Prostate gland (tissue), 2 donors: ENCODE measurements around the gene ITPKB.

ENCODE experiments used
- CTCF ChIP-seq, 4 experiments: fragments of 200-600 bp in 2 of 4; fragments of 450-650 bp in 2 of 4; sonication (generic) in 2 of 4; IDR thresholded peaks; 1 replicate in 3 of 4; 2 replicates in 1 of 4; pipeline ENCODE4 v1.5.1; 2016 to 2019; ENCODE audit warnings: antibody characterized with exemption in 4 of 4, mild to moderate bottlenecking in 2 of 4, moderate library complexity in 2 of 4
- POLR2A ChIP-seq: fragments of 450-650 bp; IDR thresholded peaks from one replicate; pipeline ENCODE4 v1.6.1; 2016; ENCODE audit warnings: antibody characterized with exemption, mild to moderate bottlenecking
- POLR2AphosphoS5 ChIP-seq: sonication (generic); formaldehyde crosslinking; IDR thresholded peaks from one replicate; pipeline ENCODE4 v1.6.1; 2017; ENCODE audit warnings: antibody characterized with exemption

DNA sequence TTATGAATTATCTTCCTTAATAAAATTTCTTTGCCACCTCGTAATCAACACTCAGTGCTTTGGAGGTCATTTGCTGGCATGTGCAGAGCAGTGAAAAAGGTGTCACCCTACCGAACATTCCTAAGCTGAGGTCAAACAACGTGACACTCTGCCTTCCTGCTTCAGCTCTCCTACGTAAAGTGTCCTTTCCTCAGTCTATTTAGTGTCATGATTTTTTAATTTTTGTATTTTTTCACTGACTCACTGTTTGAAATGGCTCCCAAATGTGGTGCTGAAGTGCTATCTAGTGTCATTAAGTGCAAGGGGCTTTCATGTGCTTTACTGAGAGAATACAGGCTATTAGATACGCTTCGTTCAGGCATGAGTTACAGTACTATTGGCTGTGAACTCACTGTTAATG, 37.0 kb upstream of the ITPKB start:
- TF ChIP-seq CTCF (IDR thresholded peaks at IDR 0.05): no peak
- no peak for TF ChIP-seq POLR2AphosphoS5
- no peak for TF ChIP-seq POLR2A
